Thoracic aorta (tissue), 2 donors: ENCODE data around the gene CFAP92. TPM values are rescaled to one million over a fixed set of nuclear protein-coding genes. Genes with fewer than 3 reads are reported as not detected.

Experiments
- ATAC-seq: fragments of 150-250 bp; one replicate; pipeline ENCODE4 v1.8.0; 2017; ENCODE audit warnings: low read depth; ENCODE audit not compliant: insufficient number of reproducible peaks, low FRiP score
- DNase-seq: peaks from one replicate; pipeline ENCODE4 v3.0.0-alpha.2; 2020; ENCODE audit warnings: low spot score
- H3K27ac ChIP-seq, 2 donors: fragments of 200-600 bp; sonication (generic); 1 replicate in 1 of 2; 2 replicates in 1 of 2; pipeline ENCODE4 v1.5.1; 2016; ENCODE audit warnings: mild to moderate bottlenecking in 2 of 2, moderate library complexity in 2 of 2
- H3K27me3 ChIP-seq: fragments of 200-600 bp; sonication (generic); replicated peaks from 2 replicates; pipeline ENCODE4 v1.6.0; 2016; ENCODE audit warnings: mild to moderate bottlenecking; ENCODE audit not compliant: insufficient read depth
- H3K36me3 ChIP-seq: fragments of 200-600 bp; sonication (generic); one replicate; pipeline ENCODE4 v1.5.1; 2016
- H3K4me1 ChIP-seq, 2 donors: fragments of 200-600 bp; sonication (generic); 1 replicate in 1 of 2; 2 replicates in 1 of 2; pipeline versions ENCODE4 v1.5.1 to v1.6.0; 2016; ENCODE audit warnings: low read depth in 2 of 2, mild to moderate bottlenecking in 1 of 2; ENCODE audit not compliant: control insufficient read depth in 1 of 2
- H3K4me3 ChIP-seq: fragments of 200-600 bp; sonication (generic); 2 replicates; pipeline ENCODE4 v1.5.1; 2016; ENCODE audit warnings: mild to moderate bottlenecking
- H3K9me3 ChIP-seq: fragments of 200-600 bp; sonication (generic); 2 replicates; pipeline ENCODE4 v1.5.1; 2016
- CTCF ChIP-seq: fragments of 200-600 bp; sonication (generic); IDR thresholded peaks from one replicate; pipeline ENCODE4 v1.5.1; 2019; ENCODE audit warnings: antibody characterized with exemption
- total RNA-seq, 2 donors: library from RNA; depleted of rRNA; stranded (reverse); fragments of >200 nt; gene quantifications; one replicate each; pipeline versions ENCODE4 v1.1.0 to v1.2.3, GENCODE V29; 2016

Gene CFAP92
- total RNA-seq, 2 donors from 2014 or later, result 0.68 TPM; not detected in 1

- H3K4me1 ChIP-seq, result peaks cover 4 to 25% of the 10 kb centered on the region in 2 donors
- H3K27me3 ChIP-seq, result peaks cover 4% of the 10 kb centered on the region
- no peaks in the 10 kb centered on the region for H3K9me3 ChIP-seq
- ATAC-seq (no peak), DNase-seq (no peak)
- no peak for TF ChIP-seq CTCF
- H3K4me3 ChIP-seq, result no peak overlapping the region
- H3K36me3 ChIP-seq, result no peaks in the 10 kb centered on the region
- H3K27ac ChIP-seq, result no peak overlapping the region
Measured at GRCh38 chr3:129005526-129006303, 11.8 kb upstream of the CFAP92 start.

GRCh38 chr3:129004639-129005295 is 10.9 kb upstream of the CFAP92 start:
- H3K9me3 ChIP-seq, result no peaks in the 10 kb centered on the region
- no peak for ATAC-seq
- no peak for TF ChIP-seq CTCF
- H3K4me1 ChIP-seq, result peaks cover 4 to 28% of the 10 kb centered on the region in 2 donors
- H3K27me3 ChIP-seq, result peaks cover 4% of the 10 kb centered on the region
- no peak overlapping the region for H3K4me3 ChIP-seq
- H3K36me3 ChIP-seq, result no peaks in the 10 kb centered on the region
- H3K27ac ChIP-seq, result no peak overlapping the region
- DNase-seq, result no peak

GRCh38 chr3:129003578-129004112 is 9.8 kb upstream of the CFAP92 start:
- H3K27ac ChIP-seq, result no peak overlapping the region
- no peaks in the 10 kb centered on the region for H3K9me3 ChIP-seq
- DNase-seq (no peak), ATAC-seq (no peak)
- H3K36me3 ChIP-seq, result no peaks in the 10 kb centered on the region
- peaks cover 4 to 28% of the 10 kb centered on the region in 2 donors for H3K4me1 ChIP-seq
- no peak for TF ChIP-seq CTCF
- peaks cover 4% of the 10 kb centered on the region for H3K27me3 ChIP-seq
- peak overlapping the region; percentile 39 for H3K4me3 ChIP-seq

- TF ChIP-seq CTCF, result no peak
- H3K4me3 ChIP-seq, result peak overlapping the region; percentile 39
- no peaks in the 10 kb centered on the region for H3K9me3 ChIP-seq
- no peak overlapping the region for H3K27ac ChIP-seq
- no peak for DNase-seq
- no peaks in the 10 kb centered on the region for H3K36me3 ChIP-seq
- H3K4me1 ChIP-seq, result peaks cover 4 to 28% of the 10 kb centered on the region in 2 donors
- H3K27me3 ChIP-seq, result peaks cover 4% of the 10 kb centered on the region
- no peak for ATAC-seq
Measured at GRCh38 chr3:129002573-129003569, 9.0 kb upstream of the CFAP92 start.
